A673 (cell line): ENCODE measurements around the gene B3GALT6. TPM values are rescaled to one million over a fixed set of nuclear protein-coding genes. Genes with fewer than 3 reads are reported as not detected.

Experiments
- BruUV-seq: library from RNA; stranded (reverse); fragments of 400-500 nt; replicated peaks from 2 replicates; lab custom pipeline; 2021; lab: Mats Ljungman, UMichigan
- CTCF ChIA-PET: fragments of 300-600 bp; sonication (Branson Sonifier 250); formaldehyde crosslinking; loops from one replicate; lab custom pipeline; 2022; ENCODE audit warnings: antibody characterized with exemption; lab: Charles Lee
- POLR2A ChIA-PET: fragments of 300-600 bp; sonication (Branson Sonifier 250); formaldehyde crosslinking; loops from one replicate; lab custom pipeline; 2022; ENCODE audit warnings: antibody characterized with exemption; ENCODE audit not compliant: low non-redundant PET; lab: Charles Lee
- DNase-seq: peaks from one replicate; pipeline ENCODE4 v3.0.0-alpha.2; 2015; ENCODE audit warnings: low spot score
- H3K27ac ChIP-seq: fragments of 200-600 bp; sonication (generic); 2 replicates; pipeline ENCODE4 v1.5.1; 2016; ENCODE audit warnings: mixed run types, low read depth, mild to moderate bottlenecking, mixed read lengths, antibody characterized with exemption, low read length; ENCODE audit not compliant: poor library complexity, severe bottlenecking
- H3K27me3 ChIP-seq: fragments of 200-600 bp; sonication (generic); replicated peaks from 2 replicates; pipeline ENCODE4 v1.6.1; 2017; ENCODE audit warnings: mixed run types, low read depth, mild to moderate bottlenecking, mixed read lengths, antibody characterized with exemption, low read length; ENCODE audit not compliant: insufficient read depth, poor library complexity
- H3K36me3 ChIP-seq: fragments of 200-600 bp; sonication (generic); 2 replicates; pipeline ENCODE4 v1.6.1; 2016; ENCODE audit warnings: mixed run types, mild to moderate bottlenecking, mixed read lengths, antibody characterized with exemption, low read length; ENCODE audit not compliant: insufficient read depth, poor library complexity, severe bottlenecking
- H3K4me1 ChIP-seq: fragments of 200-600 bp; sonication (generic); 2 replicates; pipeline ENCODE4 v1.6.1; 2017; ENCODE audit warnings: mixed run types, mild to moderate bottlenecking, mixed read lengths, antibody characterized with exemption, low read length; ENCODE audit not compliant: insufficient read depth, poor library complexity, severe bottlenecking
- H3K4me3 ChIP-seq: fragments of 200-600 bp; sonication (generic); 2 replicates; pipeline ENCODE4 v1.5.1; 2016; ENCODE audit warnings: low read depth, mixed run types, mild to moderate bottlenecking, mixed read lengths, low read length; ENCODE audit not compliant: poor library complexity, severe bottlenecking
- H3K9me3 ChIP-seq: fragments of 200-600 bp; sonication (generic); 2 replicates; pipeline ENCODE4 v1.6.1; 2016; ENCODE audit warnings: mixed run types, low read depth, mild to moderate bottlenecking, mixed read lengths, antibody characterized with exemption, low read length; ENCODE audit not compliant: poor library complexity, severe bottlenecking
- EZH2 ChIP-seq: fragments of 200-600 bp; sonication (generic); IDR thresholded peaks from 2 replicates; pipeline ENCODE4 v1.6.1; 2017; ENCODE audit warnings: borderline replicate concordance, low read depth, mild to moderate bottlenecking, mixed read lengths, antibody characterized with exemption, low read length; ENCODE audit not compliant: poor library complexity, severe bottlenecking
- intact Hi-C: fragments of 100-400 bp; cut with micrococcal nuclease; formaldehyde crosslinking; loops from one replicate; pipeline ENCODE4 v1.10.0; 2022; ENCODE audit not compliant: unreplicated experiment
- total RNA-seq: library from RNA; stranded (reverse); gene quantifications from 2 replicates; pipeline ENCODE4 v1.2.3, GENCODE V29; 2021
- TF ChIP-seq, protein P1 (sequence below): fragments of 300-800, 200-600 bp; sonication (generic); conservative IDR thresholded peaks from 2 replicates; pipeline ENCODE4 v1.5.1; 2017; ENCODE audit warnings: low read depth, mild to moderate bottlenecking, antibody characterized with exemption, low read length, moderate library complexity, mixed read lengths

Gene B3GALT6
- total RNA-seq, 1 experiment from 2014 or later, result 41.8 TPM

- no peak for DNase-seq
- no peak overlapping the region for H3K4me3 ChIP-seq
- CTCF ChIA-PET, result no interaction called here
- no peaks in the 10 kb centered on the region for H3K27me3 ChIP-seq
- no peaks in the 10 kb centered on the region for H3K36me3 ChIP-seq
- BruUV-seq, result no TSS peak
- no peak overlapping the region for H3K27ac ChIP-seq
- H3K9me3 ChIP-seq, result no peaks in the 10 kb centered on the region
- TF ChIP-seq, protein P1, sequence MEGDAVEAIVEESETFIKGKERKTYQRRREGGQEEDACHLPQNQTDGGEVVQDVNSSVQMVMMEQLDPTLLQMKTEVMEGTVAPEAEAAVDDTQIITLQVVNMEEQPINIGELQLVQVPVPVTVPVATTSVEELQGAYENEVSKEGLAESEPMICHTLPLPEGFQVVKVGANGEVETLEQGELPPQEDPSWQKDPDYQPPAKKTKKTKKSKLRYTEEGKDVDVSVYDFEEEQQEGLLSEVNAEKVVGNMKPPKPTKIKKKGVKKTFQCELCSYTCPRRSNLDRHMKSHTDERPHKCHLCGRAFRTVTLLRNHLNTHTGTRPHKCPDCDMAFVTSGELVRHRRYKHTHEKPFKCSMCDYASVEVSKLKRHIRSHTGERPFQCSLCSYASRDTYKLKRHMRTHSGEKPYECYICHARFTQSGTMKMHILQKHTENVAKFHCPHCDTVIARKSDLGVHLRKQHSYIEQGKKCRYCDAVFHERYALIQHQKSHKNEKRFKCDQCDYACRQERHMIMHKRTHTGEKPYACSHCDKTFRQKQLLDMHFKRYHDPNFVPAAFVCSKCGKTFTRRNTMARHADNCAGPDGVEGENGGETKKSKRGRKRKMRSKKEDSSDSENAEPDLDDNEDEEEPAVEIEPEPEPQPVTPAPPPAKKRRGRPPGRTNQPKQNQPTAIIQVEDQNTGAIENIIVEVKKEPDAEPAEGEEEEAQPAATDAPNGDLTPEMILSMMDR, result no peak
- no peak for TF ChIP-seq EZH2
- H3K4me1 ChIP-seq, result no peaks in the 10 kb centered on the region
- POLR2A ChIA-PET, result no interaction called here
- intact Hi-C loops, result no loop called here
Observed at GRCh38 chr1:1196431-1197187, 35.4 kb upstream of the B3GALT6 start.

GRCh38 chr1:1197188-1197500, 34.9 kb upstream of the B3GALT6 start:
- Histone ChIP-seq H3K9me3 (no peaks in the 10 kb centered on the region), H3K27ac (no peak overlapping the region), H3K4me3 (no peak overlapping the region), H3K27me3 (no peaks in the 10 kb centered on the region), H3K36me3 (no peaks in the 10 kb centered on the region), H3K4me1 (no peaks in the 10 kb centered on the region)
- intact Hi-C loops, result no loop called here
- no peak for TF ChIP-seq EZH2
- TF ChIP-seq, protein P1, result no peak
- BruUV-seq, result no TSS peak
- POLR2A ChIA-PET, result no interaction called here
- CTCF ChIA-PET, result no interaction called here
- DNase-seq, result no peak

- DNase-seq, result no peak
- ChIA-PET POLR2A (no interaction called here), CTCF (no interaction called here)
- Histone ChIP-seq H3K4me1 (no peaks in the 10 kb centered on the region), H3K4me3 (no peak overlapping the region), H3K9me3 (no peaks in the 10 kb centered on the region), H3K27ac (no peak overlapping the region), H3K36me3 (no peaks in the 10 kb centered on the region), H3K27me3 (no peaks in the 10 kb centered on the region)
- TF ChIP-seq, protein P1, result no peak
- TF ChIP-seq EZH2, result no peak
- BruUV-seq, result no TSS peak
- intact Hi-C loops, result no loop called here
Observed at GRCh38 chr1:1197551-1198422, 34.2 kb upstream of the B3GALT6 start.
